ENCODE measurements around the gene CAMKK2.

DNA sequence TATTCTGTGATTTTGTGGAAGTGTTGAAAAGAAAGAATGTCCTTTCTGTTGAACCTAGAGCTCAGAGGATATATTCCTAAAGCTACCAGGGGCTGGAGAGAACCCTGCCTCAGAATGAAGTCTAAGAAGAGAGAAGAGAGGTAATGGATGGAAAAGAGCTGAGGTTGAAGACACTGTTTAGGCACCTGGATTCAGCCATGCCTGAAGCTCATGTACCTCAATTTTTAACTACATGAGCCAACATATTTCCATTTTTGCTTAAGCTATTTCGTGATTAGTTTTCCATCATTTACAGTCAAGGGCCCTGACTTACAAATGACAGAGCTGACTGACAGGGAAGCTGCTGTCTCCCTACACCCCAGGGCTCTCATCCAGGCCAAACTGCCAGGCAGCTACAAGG is 10.7 kb downstream of the CAMKK2 start:
- TF ChIP-seq RCOR1 (IDR thresholded peaks at IDR 0.05; ENCODE audit: low read length) (no peak), TAF1 (IDR thresholded peaks at IDR 0.05; ENCODE audit: borderline replicate concordance, low read depth, low read length) (no peak)
- TF ChIP-seq, protein P1, sequence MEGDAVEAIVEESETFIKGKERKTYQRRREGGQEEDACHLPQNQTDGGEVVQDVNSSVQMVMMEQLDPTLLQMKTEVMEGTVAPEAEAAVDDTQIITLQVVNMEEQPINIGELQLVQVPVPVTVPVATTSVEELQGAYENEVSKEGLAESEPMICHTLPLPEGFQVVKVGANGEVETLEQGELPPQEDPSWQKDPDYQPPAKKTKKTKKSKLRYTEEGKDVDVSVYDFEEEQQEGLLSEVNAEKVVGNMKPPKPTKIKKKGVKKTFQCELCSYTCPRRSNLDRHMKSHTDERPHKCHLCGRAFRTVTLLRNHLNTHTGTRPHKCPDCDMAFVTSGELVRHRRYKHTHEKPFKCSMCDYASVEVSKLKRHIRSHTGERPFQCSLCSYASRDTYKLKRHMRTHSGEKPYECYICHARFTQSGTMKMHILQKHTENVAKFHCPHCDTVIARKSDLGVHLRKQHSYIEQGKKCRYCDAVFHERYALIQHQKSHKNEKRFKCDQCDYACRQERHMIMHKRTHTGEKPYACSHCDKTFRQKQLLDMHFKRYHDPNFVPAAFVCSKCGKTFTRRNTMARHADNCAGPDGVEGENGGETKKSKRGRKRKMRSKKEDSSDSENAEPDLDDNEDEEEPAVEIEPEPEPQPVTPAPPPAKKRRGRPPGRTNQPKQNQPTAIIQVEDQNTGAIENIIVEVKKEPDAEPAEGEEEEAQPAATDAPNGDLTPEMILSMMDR (IDR thresholded peaks at IDR 0.05): no peak
